ENCODE data around the gene ADCY9. TPM values are rescaled to one million over a fixed set of nuclear protein-coding genes. Genes with fewer than 3 reads are reported as not detected.

Gene ADCY9
- total RNA-seq, 1 experiment from 2014 or later, result 4.7 TPM

DNA sequence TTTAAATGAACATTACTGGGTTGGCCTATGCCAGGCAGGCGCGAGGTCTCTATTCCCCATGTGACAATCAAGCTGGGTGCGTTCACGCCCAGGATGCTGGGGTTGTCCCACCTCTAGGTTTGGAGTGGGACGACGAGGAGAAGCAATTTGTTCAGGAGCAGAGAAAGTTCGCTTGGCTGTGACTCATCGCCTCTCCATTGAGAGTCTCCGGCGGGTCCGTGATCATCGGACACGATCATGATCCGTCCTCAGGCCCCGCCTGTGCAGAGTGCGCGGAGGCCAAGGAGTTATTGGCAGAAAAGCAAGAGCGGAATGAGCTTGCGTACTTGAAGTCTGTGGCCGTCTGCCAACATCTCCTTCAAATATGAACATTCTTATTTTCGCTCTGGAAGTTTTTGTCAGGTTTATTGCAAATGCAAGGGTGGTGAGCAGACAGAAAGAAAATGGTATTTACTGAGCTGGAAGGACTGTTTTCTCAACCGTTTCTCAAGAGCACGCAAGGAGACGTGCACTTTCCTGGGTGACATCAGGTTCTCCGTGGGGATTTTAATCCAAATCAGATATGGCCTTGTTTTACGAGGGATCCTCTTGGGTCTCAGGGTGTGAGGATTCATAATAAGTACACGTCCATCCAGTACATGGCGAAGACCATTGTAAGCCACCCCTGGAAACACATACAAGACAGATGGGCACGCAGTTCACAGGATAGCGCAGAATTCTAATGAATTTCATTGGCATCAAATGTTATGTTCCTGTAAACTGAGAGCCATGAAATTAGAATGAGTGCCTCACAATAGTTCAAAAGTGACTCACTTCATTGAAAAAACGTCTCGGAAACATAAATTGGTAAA lies 165.7 kb downstream of the ADCY9 start:
- no peaks in the 10 kb centered on the region for H3K27me3 ChIP-seq (ENCODE audit: insufficient read depth, low read length)
- no peak overlapping the region for H3K23ac ChIP-seq (ENCODE audit: insufficient read length, low read depth, low read length)
- no peak overlapping the region for H3K4ac ChIP-seq (ENCODE audit: low read depth, low read length)
- no peak overlapping the region for H3K18ac ChIP-seq (ENCODE audit: insufficient read length, low read depth, low read length)
- TF ChIP-seq, protein P1, sequence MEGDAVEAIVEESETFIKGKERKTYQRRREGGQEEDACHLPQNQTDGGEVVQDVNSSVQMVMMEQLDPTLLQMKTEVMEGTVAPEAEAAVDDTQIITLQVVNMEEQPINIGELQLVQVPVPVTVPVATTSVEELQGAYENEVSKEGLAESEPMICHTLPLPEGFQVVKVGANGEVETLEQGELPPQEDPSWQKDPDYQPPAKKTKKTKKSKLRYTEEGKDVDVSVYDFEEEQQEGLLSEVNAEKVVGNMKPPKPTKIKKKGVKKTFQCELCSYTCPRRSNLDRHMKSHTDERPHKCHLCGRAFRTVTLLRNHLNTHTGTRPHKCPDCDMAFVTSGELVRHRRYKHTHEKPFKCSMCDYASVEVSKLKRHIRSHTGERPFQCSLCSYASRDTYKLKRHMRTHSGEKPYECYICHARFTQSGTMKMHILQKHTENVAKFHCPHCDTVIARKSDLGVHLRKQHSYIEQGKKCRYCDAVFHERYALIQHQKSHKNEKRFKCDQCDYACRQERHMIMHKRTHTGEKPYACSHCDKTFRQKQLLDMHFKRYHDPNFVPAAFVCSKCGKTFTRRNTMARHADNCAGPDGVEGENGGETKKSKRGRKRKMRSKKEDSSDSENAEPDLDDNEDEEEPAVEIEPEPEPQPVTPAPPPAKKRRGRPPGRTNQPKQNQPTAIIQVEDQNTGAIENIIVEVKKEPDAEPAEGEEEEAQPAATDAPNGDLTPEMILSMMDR (conservative IDR thresholded peaks at IDR 0.05), result no peak
- H3K9ac ChIP-seq (ENCODE audit: extremely low read depth, insufficient read length, low read length), result no peak overlapping the region
- no CpG with 5 or more reads among the region's 32 CpGs for WGBS (ENCODE audit: extremely low coverage, insufficient read length, low lambda C conversion rate)
- H3K23me2 ChIP-seq (ENCODE audit: insufficient read length, low read depth, low read length, poor library complexity, severe bottlenecking), result no peaks in the 10 kb centered on the region
- no peaks in the 10 kb centered on the region for H3K79me1 ChIP-seq (ENCODE audit: insufficient read depth, low read depth, low read length, poor library complexity, severe bottlenecking)
- no peak overlapping the region for H3T11ph ChIP-seq (ENCODE audit: low read length)
- no peak for DNase-seq
- H2BK12ac ChIP-seq (ENCODE audit: insufficient read length, low read depth, low read length), result no peak overlapping the region
- Mint-ChIP-seq H3K36me3 (ENCODE audit: insufficient read depth in 1 of 3, low read depth in 3 of 3) (no peaks in the 10 kb centered on the region), H3K4me1 (peaks cover 0 to 3% of the 10 kb centered on the region in 2 experiments; a peak in 1 of 4 replicates), H3K27ac (no peak overlapping the region), H3K4me3 (no peak overlapping the region), H3K27me3 (ENCODE audit: low read depth) (peaks cover 4% of the 10 kb centered on the region), H3K9me3 (no peaks in the 10 kb centered on the region)
- no peak overlapping the region for H4K8ac ChIP-seq (replicated peaks; ENCODE audit: insufficient read length, low read depth, low read length)
- H4K20me1 ChIP-seq (ENCODE audit: control insufficient read depth, insufficient read depth, insufficient read length), result no peaks in the 10 kb centered on the region
- no peak overlapping the region for H3K27ac ChIP-seq (ENCODE audit: insufficient read length, low read depth, low read length)
- H3K14ac ChIP-seq (ENCODE audit: insufficient read depth, low read length), result no peak overlapping the region
- no peak overlapping the region for H4K5ac ChIP-seq (ENCODE audit: insufficient read length, low read depth, low read length)
- H3K4me1 ChIP-seq (ENCODE audit: insufficient read depth, low read length), result no peaks in the 10 kb centered on the region
- H2AFZ ChIP-seq (ENCODE audit: low read length), result no peak overlapping the region
- H2BK15ac ChIP-seq (ENCODE audit: low read depth, low read length), result no peak overlapping the region
- H2BK120ac ChIP-seq (ENCODE audit: low read depth, low read length, poor library complexity, severe bottlenecking), result no peak overlapping the region
- H3K9me3 ChIP-seq (ENCODE audit: control insufficient read depth, low read depth, low read length), result no peaks in the 10 kb centered on the region
- H2BK20ac ChIP-seq (ENCODE audit: low read depth, low read length, poor library complexity, severe bottlenecking), result no peak overlapping the region
- H2AK5ac ChIP-seq (ENCODE audit: insufficient read length, low read length), result no peak overlapping the region
- H3K56ac ChIP-seq (ENCODE audit: insufficient read length, low read depth, low read length), result no peak overlapping the region
- no peaks in the 10 kb centered on the region for H3K79me2 ChIP-seq (ENCODE audit: insufficient read depth, low read length)
- no peak overlapping the region for H4K91ac ChIP-seq (ENCODE audit: insufficient read length, low read depth, low read length)
- no peak overlapping the region for H3K4me2 ChIP-seq (ENCODE audit: insufficient read depth, insufficient read length, low read length)
- no peak overlapping the region for H2BK5ac ChIP-seq (ENCODE audit: insufficient read length, low read length)

Data from H9 (cell line).